Measurements from ENCODE around the gene PLEKHH1. TPM values are rescaled to one million over a fixed set of nuclear protein-coding genes. Genes with fewer than 3 reads are reported as not detected.

PLEKHH1 gene
- total RNA-seq, 6 experiments from 2014 or later, result 1.9 to 4.1 (median 3.0) TPM

GRCh38 chr14:67491741-67492507 is 41.2 kb upstream of the PLEKHH1 start:
- H3K9me3 ChIP-seq, result peaks cover 0 to 5% (median 0%) of the 10 kb centered on the region in 4 donors
- intact Hi-C loops (cut with DNase I), result no loop called here
- no peak for ATAC-seq
- WGBS (ENCODE audit: insufficient coverage, low coverage, low lambda C conversion rate, missing lambda C conversion rate), result 55% methylated on average over 6 of the region's 9 CpGs
- no peak overlapping the region for H3K4me3 ChIP-seq
- DNase-seq, result no peak
- TF ChIP-seq POLR2A (IDR thresholded peaks at IDR 0.05), result no peak
- H3K4me1 ChIP-seq, result no peaks in the 10 kb centered on the region
- no peak overlapping the region for H3K27ac ChIP-seq
- no peaks in the 10 kb centered on the region for H3K27me3 ChIP-seq
- H3K36me3 ChIP-seq, result no peaks in the 10 kb centered on the region

GRCh38 chr14:67492538-67492937 is 40.6 kb upstream of the PLEKHH1 start:
- ATAC-seq (no peak), DNase-seq (no peak)
- H3K4me3 ChIP-seq, result no peak overlapping the region
- peaks cover 0 to 5% (median 0%) of the 10 kb centered on the region in 4 donors for H3K9me3 ChIP-seq
- TF ChIP-seq POLR2A (IDR thresholded peaks at IDR 0.05), result no peak
- TF ChIP-seq CTCF (IDR thresholded peaks at IDR 0.05), result no peak
- intact Hi-C loops (cut with DNase I), result no loop called here
- no peaks in the 10 kb centered on the region for H3K4me1 ChIP-seq
- WGBS (ENCODE audit: insufficient coverage, low coverage, low lambda C conversion rate, missing lambda C conversion rate), result 90% methylated on average over 2 of the region's 3 CpGs
- no peak overlapping the region for H3K27ac ChIP-seq
- H3K27me3 ChIP-seq, result no peaks in the 10 kb centered on the region
- H3K36me3 ChIP-seq, result no peaks in the 10 kb centered on the region

GRCh38 chr14:67493092-67493717 is 39.9 kb upstream of the PLEKHH1 start:
- WGBS (ENCODE audit: insufficient coverage, low coverage, low lambda C conversion rate, missing lambda C conversion rate), result 92% methylated on average over 8 of the region's 8 CpGs
- Histone ChIP-seq H3K9me3 (peaks cover 0 to 5% (median 0%) of the 10 kb centered on the region in 4 donors), H3K4me3 (no peak overlapping the region), H3K27ac (no peak overlapping the region), H3K36me3 (no peaks in the 10 kb centered on the region), H3K27me3 (no peaks in the 10 kb centered on the region), H3K4me1 (no peaks in the 10 kb centered on the region)
- TF ChIP-seq POLR2A (IDR thresholded peaks at IDR 0.05) (no peak), CTCF (IDR thresholded peaks at IDR 0.05) (no peak)
- ATAC-seq, result no peak
- intact Hi-C loops (cut with DNase I), result no loop called here
- no peak for DNase-seq

GRCh38 chr14:67495827-67496226 is 37.3 kb upstream of the PLEKHH1 start:
- 100% methylated on average over 1 of the region's 1 CpG for WGBS (ENCODE audit: insufficient coverage, low coverage, low lambda C conversion rate, missing lambda C conversion rate)
- no peaks in the 10 kb centered on the region for H3K27me3 ChIP-seq
- intact Hi-C loops (cut with DNase I), result no loop called here
- H3K36me3 ChIP-seq, result no peaks in the 10 kb centered on the region
- H3K9me3 ChIP-seq, result peaks cover 0 to 5% (median 0%) of the 10 kb centered on the region in 4 donors
- H3K4me3 ChIP-seq, result no peak overlapping the region
- no peak for DNase-seq
- no peaks in the 10 kb centered on the region for H3K4me1 ChIP-seq
- H3K27ac ChIP-seq, result no peak overlapping the region
- TF ChIP-seq POLR2A (IDR thresholded peaks at IDR 0.05) (no peak), CTCF (IDR thresholded peaks at IDR 0.05) (no peak)
- ATAC-seq, result no peak

GRCh38 chr14:67497216-67497615 is 35.9 kb upstream of the PLEKHH1 start:
- H3K36me3 ChIP-seq, result no peaks in the 10 kb centered on the region
- DNase-seq, result no peak
- intact Hi-C loops (cut with DNase I), result no loop called here
- no peak for TF ChIP-seq CTCF (IDR thresholded peaks at IDR 0.05)
- no peak for TF ChIP-seq POLR2A (IDR thresholded peaks at IDR 0.05)
- no peak for ATAC-seq
- no peaks in the 10 kb centered on the region for H3K4me1 ChIP-seq
- no peaks in the 10 kb centered on the region for H3K27me3 ChIP-seq
- peaks cover 0 to 5% (median 0%) of the 10 kb centered on the region in 4 donors for H3K9me3 ChIP-seq
- 31% methylated on average over 3 of the region's 13 CpGs for WGBS (ENCODE audit: insufficient coverage, low coverage, low lambda C conversion rate, missing lambda C conversion rate)
- H3K27ac ChIP-seq, result no peak overlapping the region
- H3K4me3 ChIP-seq, result no peak overlapping the region
